IMR-90 (cell line): ENCODE results near the gene ATXN10. TPM values are rescaled to one million over a fixed set of nuclear protein-coding genes. Genes with fewer than 3 reads are reported as not detected.

Source experiments
- ATAC-seq: fragments of 200-7000 bp; cut with Tn5 transposase; 2 replicates; pipeline ENCODE4 v1.9.1; 2020; ENCODE audit warnings: low read depth, mild to moderate bottlenecking, moderate library complexity
- BruUV-seq: library from RNA; stranded (reverse); fragments of 400-500 nt; replicated peaks from 2 replicates; lab custom pipeline; 2021; lab: Mats Ljungman, UMichigan
- CTCF ChIA-PET: fragments of 300-600 bp; formaldehyde crosslinking; extraction: SDS; loops from one replicate; lab custom pipeline; 2021; ENCODE audit warnings: antibody characterized with exemption; lab: Yijun Ruan, JAX
- POLR2A ChIA-PET: fragments of 300-600 bp; sonication (Branson Sonifier 250); formaldehyde crosslinking; loops from one replicate; lab custom pipeline; 2022; ENCODE audit warnings: antibody characterized with exemption; ENCODE audit not compliant: unreplicated experiment; lab: Charles Lee
- DNase-seq: peaks from one replicate; pipeline ENCODE4 v3.0.0; 2013
- H2AFZ ChIP-seq: replicated peaks from 2 replicates; pipeline ENCODE3; 2013; ENCODE audit warnings: low read length, mild to moderate bottlenecking; ENCODE audit not compliant: poor library complexity
- H2AK5ac ChIP-seq: 2 replicates; pipeline ENCODE4 v1.6.1; 2013; ENCODE audit warnings: low read depth, low read length, inconsistent platforms
- H2AK9ac ChIP-seq: replicated peaks from 2 replicates; pipeline ENCODE3; 2013; ENCODE audit warnings: mild to moderate bottlenecking, low read depth, low read length, moderate library complexity; ENCODE audit not compliant: poor library complexity
- H2BK120ac ChIP-seq: 2 replicates; pipeline ENCODE4 v1.6.1; 2013; ENCODE audit warnings: low read depth, low read length, inconsistent platforms
- H2BK15ac ChIP-seq: 3 replicates; pipeline ENCODE4 v1.6.1; 2013; ENCODE audit warnings: low read depth, low read length, inconsistent platforms
- H2BK20ac ChIP-seq: 2 replicates; pipeline ENCODE4 v1.6.1; 2013; ENCODE audit warnings: low read depth, mild to moderate bottlenecking, inconsistent platforms, low read length, moderate library complexity
- H2BK5ac ChIP-seq: 2 replicates; pipeline ENCODE4 v1.6.1; 2013; ENCODE audit warnings: mild to moderate bottlenecking, low read depth, low read length, inconsistent platforms; ENCODE audit not compliant: poor library complexity, severe bottlenecking
- H3K14ac ChIP-seq: replicated peaks from 2 replicates; pipeline ENCODE4 v1.6.1; 2013; ENCODE audit warnings: low read depth, low read length, inconsistent platforms
- H3K18ac ChIP-seq: 2 replicates; pipeline ENCODE4 v1.6.1; 2013; ENCODE audit warnings: low read depth, low read length, control low read depth
- H3K23ac ChIP-seq: 2 replicates; pipeline ENCODE4 v1.6.1; 2013; ENCODE audit warnings: low read depth, low read length, inconsistent platforms
- H3K27ac ChIP-seq: 2 replicates; pipeline ENCODE4 v1.5.1; 2013; ENCODE audit warnings: mild to moderate bottlenecking, control low read depth, low read length; ENCODE audit not compliant: insufficient read depth
- H3K27me3 ChIP-seq: 2 replicates; pipeline ENCODE4 v1.6.1; 2013; ENCODE audit warnings: low read length; ENCODE audit not compliant: control insufficient read depth, insufficient read depth
- H3K36me3 ChIP-seq: 2 replicates; pipeline ENCODE4 v1.6.1; 2013; ENCODE audit warnings: low read length, mixed read lengths; ENCODE audit not compliant: control insufficient read depth, insufficient read depth
- H3K4ac ChIP-seq: 2 replicates; pipeline ENCODE4 v1.6.1; 2013; ENCODE audit warnings: low read depth, low read length, inconsistent platforms
- H3K4me1 ChIP-seq: 2 replicates; pipeline ENCODE4 v1.6.1; 2013; ENCODE audit warnings: low read length, mixed read lengths; ENCODE audit not compliant: control insufficient read depth, insufficient read depth
- H3K4me2 ChIP-seq: 2 replicates; pipeline ENCODE4 v1.6.1; 2013; ENCODE audit warnings: low read depth, mild to moderate bottlenecking, control low read depth, low read length, moderate library complexity
- H3K4me3 ChIP-seq: 2 replicates; pipeline ENCODE4 v1.5.1; 2013; ENCODE audit warnings: low read depth, mild to moderate bottlenecking, control low read depth, low read length, moderate library complexity; ENCODE audit not compliant: insufficient read depth
- H3K56ac ChIP-seq: 2 replicates; pipeline ENCODE4 v1.6.1; 2013; ENCODE audit warnings: low read length, inconsistent platforms; ENCODE audit not compliant: insufficient read depth; ENCODE audit errors: extremely low read depth
- H3K79me1 ChIP-seq, 2 experiments: 2 replicates each; pipeline ENCODE4 v1.6.1; 2013; ENCODE audit warnings: low read length in 2 of 2, inconsistent platforms in 1 of 2, low read depth in 1 of 2
- H3K9ac ChIP-seq: 2 replicates; pipeline ENCODE4 v1.6.1; 2013; ENCODE audit warnings: low read depth, low read length, control low read depth
- H3K9me1 ChIP-seq: 2 replicates; pipeline ENCODE4 v1.6.1; 2013; ENCODE audit warnings: low read length, inconsistent platforms; ENCODE audit not compliant: insufficient read depth
- H3K9me3 ChIP-seq: 2 replicates; pipeline ENCODE4 v1.6.1; 2013; ENCODE audit warnings: low read length; ENCODE audit not compliant: control insufficient read depth, insufficient read depth
- H4K20me1 ChIP-seq: 2 replicates; pipeline ENCODE4 v1.6.1; 2013; ENCODE audit warnings: low read length, inconsistent platforms; ENCODE audit not compliant: insufficient read depth
- H4K5ac ChIP-seq: 2 replicates; pipeline ENCODE4 v1.6.1; 2013; ENCODE audit warnings: mild to moderate bottlenecking, low read depth, low read length, control low read depth
- H4K8ac ChIP-seq, 2 experiments: 2 replicates each; pipeline ENCODE4 v1.6.1; 2013; ENCODE audit warnings: low read depth in 2 of 2, low read length in 2 of 2, control low read depth in 1 of 2, inconsistent platforms in 1 of 2
- H4K91ac ChIP-seq: 2 replicates; pipeline ENCODE4 v1.6.1; 2013; ENCODE audit warnings: low read depth, low read length, inconsistent platforms; ENCODE audit not compliant: insufficient read depth
- BHLHE40 ChIP-seq: fragments of 150-350 bp; IDR thresholded peaks from 2 replicates; pipeline ENCODE4 v1.6.1; 2016; ENCODE audit warnings: mild to moderate bottlenecking, low read depth, low read length
- CEBPB ChIP-seq: IDR thresholded peaks from 2 replicates; pipeline ENCODE4 v1.6.1; 2012; ENCODE audit warnings: low read depth, low read length, improper control_type of control experiment
- CHD1 ChIP-seq: IDR thresholded peaks from 2 replicates; pipeline ENCODE4 v1.6.1; 2012; ENCODE audit warnings: low read depth, low read length, improper control_type of control experiment
- FOS ChIP-seq: fragments of 150-350 bp; IDR thresholded peaks from 2 replicates; pipeline ENCODE4 v1.6.1; 2016; ENCODE audit warnings: low read depth, low read length
- MAFK ChIP-seq: IDR thresholded peaks from 2 replicates; pipeline ENCODE4 v1.6.1; 2012; ENCODE audit warnings: low read depth, low read length, improper control_type of control experiment
- MAZ ChIP-seq: IDR thresholded peaks from 2 replicates; pipeline ENCODE4 v1.6.1; 2012; ENCODE audit warnings: low read depth, mild to moderate bottlenecking, low read length, improper control_type of control experiment, moderate library complexity, borderline replicate concordance
- MXI1 ChIP-seq: IDR thresholded peaks from 2 replicates; pipeline ENCODE4 v1.6.1; 2012; ENCODE audit warnings: low read depth, mild to moderate bottlenecking, low read length, moderate library complexity, borderline replicate concordance
- NFE2L2 ChIP-seq: fragments of 150-350 bp; IDR thresholded peaks from 2 replicates; pipeline ENCODE4 v1.6.1; 2016; ENCODE audit warnings: low read depth, mild to moderate bottlenecking, low read length
- POLR2A ChIP-seq: IDR thresholded peaks from 2 replicates; pipeline ENCODE4 v1.6.1; 2012; ENCODE audit warnings: mild to moderate bottlenecking, low read depth, low read length
- RAD21 ChIP-seq: IDR thresholded peaks from 2 replicates; pipeline ENCODE4 v1.6.1; 2012; ENCODE audit warnings: low read length, improper control_type of control experiment
- RCOR1 ChIP-seq: IDR thresholded peaks from 2 replicates; pipeline ENCODE4 v1.6.1; 2012; ENCODE audit warnings: mild to moderate bottlenecking, low read length, improper control_type of control experiment; ENCODE audit not compliant: insufficient replicate concordance
- RFX5 ChIP-seq: IDR thresholded peaks from 2 replicates; pipeline ENCODE4 v1.8.0; 2012; ENCODE audit warnings: low read depth, mild to moderate bottlenecking, low read length, moderate library complexity
- SMC3 ChIP-seq: fragments of 150-350 bp; IDR thresholded peaks from 2 replicates; pipeline ENCODE4 v1.6.1; 2016; ENCODE audit warnings: low read depth, mild to moderate bottlenecking, antibody characterized with exemption, low read length, moderate library complexity
- WGBS, 2 experiments: methylation state at CpG; one replicate each; pipeline versions ENCODE4 v1.1.5 to v1.1.7; 2013; ENCODE audit warnings: missing lambda C conversion rate in 2 of 2; ENCODE audit not compliant: insufficient read length in 1 of 2; ENCODE audit errors: extremely low coverage in 2 of 2; 5-methylcytosine and 5-hydroxymethylcytosine counted together
- dilution Hi-C: fragments of 300-500 bp; cut with HindIII; formaldehyde crosslinking; loops from one replicate; pipeline ENCODE4 v1.14.3; 2018; ENCODE audit warnings: low sequenced_read_pairs; ENCODE audit not compliant: unreplicated experiment
- in situ Hi-C: fragments of 300-500 bp; cut with MboI; formaldehyde crosslinking; loops from 3 replicates; pipeline ENCODE4 v1.14.3; 2019; ENCODE audit warnings: low sequenced_read_pairs, inconsistent platforms, mixed read lengths
- intact Hi-C: fragments of 100-400 bp; cut with micrococcal nuclease; formaldehyde crosslinking; loops from 2 replicates; pipeline ENCODE4 v1.10.0; 2022
- polyA plus RNA-seq, 3 experiments: library from polyadenylated mRNA; depleted of rRNA; stranded (reverse); fragments of >200 nt; gene quantifications; 2 replicates each; pipeline ENCODE4 v1.2.3, GENCODE V29; 2012; ENCODE audit warnings: low replicate concordance in 1 of 3
- total RNA-seq: library from RNA; depleted of rRNA; stranded (reverse); fragments of >200 nt; gene quantifications from 2 replicates; pipeline ENCODE4 v1.2.3, GENCODE V29; 2012
- TF ChIP-seq, protein P1 (sequence below): fragments of 150-350 bp; IDR thresholded peaks from 2 replicates; pipeline ENCODE4 v1.6.1; 2016; ENCODE audit warnings: low read depth, mild to moderate bottlenecking, low read length, moderate library complexity, borderline replicate concordance
- TF ChIP-seq, protein P2 (sequence below): conservative IDR thresholded peaks from 2 replicates; pipeline ENCODE4 v1.5.1; 2012; ENCODE audit warnings: mild to moderate bottlenecking, low read depth, low read length, improper control_type of control experiment
- TF ChIP-seq, protein P3 (sequence below): fragments of 150-350 bp; IDR thresholded peaks from 2 replicates; pipeline ENCODE4 v1.6.1; 2017; ENCODE audit warnings: mild to moderate bottlenecking, antibody characterized with exemption, low read length, low read depth

Gene ATXN10
- total and polyA plus RNA-seq, 2 of the 4 experiments (the other 2 are of a cell fraction): 116 to 231 TPM

DNA sequence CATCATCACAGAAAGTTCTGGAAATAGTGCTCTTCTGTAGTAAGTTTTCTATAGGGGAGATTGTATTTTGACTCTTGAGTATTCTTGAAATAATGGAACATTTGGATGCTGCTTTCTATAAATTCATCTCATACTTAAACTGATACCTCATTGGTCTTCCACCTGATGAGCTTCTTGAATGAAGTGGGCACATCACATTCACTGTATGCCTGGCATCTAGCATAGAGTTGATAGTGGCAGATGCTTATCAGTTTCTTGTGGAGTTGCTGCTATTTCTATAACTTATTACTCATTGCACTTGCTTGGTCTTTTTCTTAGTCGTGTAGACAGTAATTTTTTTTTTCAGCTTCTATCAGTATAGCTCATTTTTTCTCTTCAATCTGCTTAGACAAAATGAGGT is 5.4 kb downstream of the ATXN10 start:
- BruUV-seq: no TSS peak
- no peak overlapping the region for H3K23ac ChIP-seq
- H4K8ac ChIP-seq: no peak overlapping the region
- no peak overlapping the region; the same call in 1 of the 2 replicates for H3K18ac ChIP-seq
- H3K4me1 ChIP-seq: peaks cover 35% of the 10 kb centered on the region
- no peak overlapping the region for H3K9ac ChIP-seq
- dilution Hi-C loops: no loop called here
- no peak overlapping the region for H3K56ac ChIP-seq
- no peak overlapping the region for H2BK120ac ChIP-seq
- H3K14ac ChIP-seq: no peak overlapping the region
- no peak overlapping the region for H2BK20ac ChIP-seq
- no CpG with 5 or more reads among the region's 1 CpG for WGBS, 2 experiments
- DNase-seq (no peak), ATAC-seq (no peak)
- in situ Hi-C loops: no loop called here
- peaks cover 75% of the 10 kb centered on the region for H4K20me1 ChIP-seq
- H2BK15ac ChIP-seq: no peak overlapping the region
- no peaks in the 10 kb centered on the region for H3K9me3 ChIP-seq
- ChIA-PET POLR2A (interaction anchor here (0.5 to 1.1 kb wide), 3 partner anchors 12 to 127 kb away, joined by 3 to 5 read pairs (median 4); no protein-coding TSS in a partner anchor), CTCF (interaction anchor here (0.7 to 0.8 kb wide), 2 partner anchors 20 to 154 kb away, joined by 3 to 6 read pairs; no protein-coding TSS in a partner anchor)
- H4K91ac ChIP-seq: no peak overlapping the region
- no peak overlapping the region for H2BK5ac ChIP-seq
- intact Hi-C loops: no loop called here
- peaks cover 5% of the 10 kb centered on the region; the same call in 1 of the 2 replicates for H3K36me3 ChIP-seq
- H3K4me2 ChIP-seq: no peak overlapping the region
- H3K27ac ChIP-seq: no peak overlapping the region
- H3K79me1 ChIP-seq: peaks cover 29 to 82% of the 10 kb centered on the region in 2 experiments
- no peak overlapping the region for H3K4ac ChIP-seq
- H2AK5ac ChIP-seq: no peak overlapping the region
- no peak overlapping the region for H2AFZ ChIP-seq
- peaks cover 31% of the 10 kb centered on the region for H3K9me1 ChIP-seq
- no peak overlapping the region for H4K5ac ChIP-seq
- TF ChIP-seq RFX5: no peak
- TF ChIP-seq RCOR1: no peak
- TF ChIP-seq, protein P1, sequence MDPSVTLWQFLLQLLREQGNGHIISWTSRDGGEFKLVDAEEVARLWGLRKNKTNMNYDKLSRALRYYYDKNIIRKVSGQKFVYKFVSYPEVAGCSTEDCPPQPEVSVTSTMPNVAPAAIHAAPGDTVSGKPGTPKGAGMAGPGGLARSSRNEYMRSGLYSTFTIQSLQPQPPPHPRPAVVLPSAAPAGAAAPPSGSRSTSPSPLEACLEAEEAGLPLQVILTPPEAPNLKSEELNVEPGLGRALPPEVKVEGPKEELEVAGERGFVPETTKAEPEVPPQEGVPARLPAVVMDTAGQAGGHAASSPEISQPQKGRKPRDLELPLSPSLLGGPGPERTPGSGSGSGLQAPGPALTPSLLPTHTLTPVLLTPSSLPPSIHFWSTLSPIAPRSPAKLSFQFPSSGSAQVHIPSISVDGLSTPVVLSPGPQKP: no peak
- TF ChIP-seq POLR2A: no peak
- no peak for TF ChIP-seq RAD21
- TF ChIP-seq MXI1: no peak
- TF ChIP-seq NFE2L2: no peak
- TF ChIP-seq CHD1: no peak
- no peak for TF ChIP-seq CEBPB
- TF ChIP-seq FOS: no peak
- TF ChIP-seq SMC3: no peak
- TF ChIP-seq BHLHE40: no peak
- TF ChIP-seq, protein P2, sequence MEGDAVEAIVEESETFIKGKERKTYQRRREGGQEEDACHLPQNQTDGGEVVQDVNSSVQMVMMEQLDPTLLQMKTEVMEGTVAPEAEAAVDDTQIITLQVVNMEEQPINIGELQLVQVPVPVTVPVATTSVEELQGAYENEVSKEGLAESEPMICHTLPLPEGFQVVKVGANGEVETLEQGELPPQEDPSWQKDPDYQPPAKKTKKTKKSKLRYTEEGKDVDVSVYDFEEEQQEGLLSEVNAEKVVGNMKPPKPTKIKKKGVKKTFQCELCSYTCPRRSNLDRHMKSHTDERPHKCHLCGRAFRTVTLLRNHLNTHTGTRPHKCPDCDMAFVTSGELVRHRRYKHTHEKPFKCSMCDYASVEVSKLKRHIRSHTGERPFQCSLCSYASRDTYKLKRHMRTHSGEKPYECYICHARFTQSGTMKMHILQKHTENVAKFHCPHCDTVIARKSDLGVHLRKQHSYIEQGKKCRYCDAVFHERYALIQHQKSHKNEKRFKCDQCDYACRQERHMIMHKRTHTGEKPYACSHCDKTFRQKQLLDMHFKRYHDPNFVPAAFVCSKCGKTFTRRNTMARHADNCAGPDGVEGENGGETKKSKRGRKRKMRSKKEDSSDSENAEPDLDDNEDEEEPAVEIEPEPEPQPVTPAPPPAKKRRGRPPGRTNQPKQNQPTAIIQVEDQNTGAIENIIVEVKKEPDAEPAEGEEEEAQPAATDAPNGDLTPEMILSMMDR: no peak
- no peak for TF ChIP-seq MAZ
- TF ChIP-seq MAFK: no peak
- TF ChIP-seq, protein P3, sequence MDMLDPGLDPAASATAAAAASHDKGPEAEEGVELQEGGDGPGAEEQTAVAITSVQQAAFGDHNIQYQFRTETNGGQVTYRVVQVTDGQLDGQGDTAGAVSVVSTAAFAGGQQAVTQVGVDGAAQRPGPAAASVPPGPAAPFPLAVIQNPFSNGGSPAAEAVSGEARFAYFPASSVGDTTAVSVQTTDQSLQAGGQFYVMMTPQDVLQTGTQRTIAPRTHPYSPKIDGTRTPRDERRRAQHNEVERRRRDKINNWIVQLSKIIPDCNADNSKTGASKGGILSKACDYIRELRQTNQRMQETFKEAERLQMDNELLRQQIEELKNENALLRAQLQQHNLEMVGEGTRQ: no peak
- H2AK9ac ChIP-seq: no peak overlapping the region
- no peak overlapping the region for H3K4me3 ChIP-seq
- no peaks in the 10 kb centered on the region for H3K27me3 ChIP-seq
